ENCODE results near the gene GPNMB. TPM values are rescaled to one million over a fixed set of nuclear protein-coding genes. Genes with fewer than 3 reads are reported as not detected.
A peak's percentile ranks its signal among the peaks of the same experiment; 100 is the strongest.

GPNMB gene
- total and polyA plus RNA-seq, 2 of the 4 experiments (the other 2 are of a cell fraction), result under 0.01 to 0.14 TPM

- intact Hi-C loops (cut with micrococcal nuclease), result no loop called here
- Histone ChIP-seq H3K9me1 (ENCODE audit: insufficient read depth, low read length) (peaks cover 13% of the 10 kb centered on the region), H2AFZ (replicated peaks; ENCODE audit: low read length, poor library complexity) (peak overlapping the region; percentile 92), H3K18ac (ENCODE audit: low read depth, low read length) (peak overlapping the region; percentile 7; the same call in 1 of the 2 replicates), H3K4me2 (ENCODE audit: low read depth, low read length) (peak overlapping the region; percentile 99), H3K27ac (ENCODE audit: insufficient read depth, low read length) (peak overlapping the region; percentile 85), H3K36me3 (ENCODE audit: control insufficient read depth, insufficient read depth, low read length) (no peaks in the 10 kb centered on the region), H3K4ac (ENCODE audit: low read depth, low read length) (peak overlapping the region; percentile 86), H2AK9ac (replicated peaks; ENCODE audit: low read depth, low read length, poor library complexity) (peak overlapping the region; percentile 95), H3K9ac (ENCODE audit: low read depth, low read length) (peak overlapping the region; percentile 92), H3K27me3 (ENCODE audit: control insufficient read depth, insufficient read depth, low read length) (no peaks in the 10 kb centered on the region), H2AK5ac (ENCODE audit: low read depth, low read length) (peak overlapping the region; percentile 71), H4K20me1 (ENCODE audit: insufficient read depth, low read length) (peaks cover 7% of the 10 kb centered on the region; the same call in 1 of the 2 replicates), H2BK120ac (ENCODE audit: low read depth, low read length) (peak overlapping the region; percentile 45; the same call in 1 of the 2 replicates), H2BK20ac (ENCODE audit: low read depth, low read length) (no peak overlapping the region), H3K79me1 (ENCODE audit: low read depth in 1 of 2, low read length in 2 of 2) (peaks cover 8 to 37% of the 10 kb centered on the region in 2 experiments; a peak in 3 of 4 replicates), H3K4me3 (ENCODE audit: insufficient read depth, low read depth, low read length) (peak overlapping the region; percentile 85), H3K56ac (ENCODE audit: extremely low read depth, insufficient read depth, low read length) (peak overlapping the region; percentile 60; the same call in 1 of the 2 replicates), H3K4me1 (ENCODE audit: control insufficient read depth, insufficient read depth, low read length) (peaks cover 5% of the 10 kb centered on the region), H3K14ac (replicated peaks; ENCODE audit: low read depth, low read length) (peak overlapping the region; percentile 77), H2BK5ac (ENCODE audit: low read depth, low read length, poor library complexity, severe bottlenecking) (peak overlapping the region; percentile 68), H4K91ac (ENCODE audit: insufficient read depth, low read depth, low read length) (peak overlapping the region; percentile 53), H4K5ac (ENCODE audit: low read depth, low read length) (peak overlapping the region; percentile 33), H2BK15ac (ENCODE audit: low read depth, low read length) (no peak overlapping the region), H4K8ac (ENCODE audit: low read depth in 2 of 2, low read length in 2 of 2) (peak overlapping the region in 1 of 2 experiments; percentile 74; a peak in 3 of 4 replicates), H3K9me3 (ENCODE audit: control insufficient read depth, insufficient read depth, low read length) (no peaks in the 10 kb centered on the region), H3K23ac (ENCODE audit: low read depth, low read length) (peak overlapping the region; percentile 89)
- WGBS, 2 experiments (ENCODE audit: extremely low coverage in 2 of 2, insufficient read length in 1 of 2), result 10% methylated on average over 3 of the region's 12 CpGs; no CpG with 5 or more reads in 1 of the 2 experiments
- CTCF ChIA-PET, result no interaction called here
- ATAC-seq (ENCODE audit: low read depth) (peak; percentile 8), DNase-seq (peak; percentile 35)
- in situ Hi-C loops (cut with MboI; ENCODE audit: low sequenced_read_pairs), result no loop called here
- no TSS peak for BruUV-seq (replicated peaks)
- TF ChIP-seq MXI1 (IDR thresholded peaks at IDR 0.05; ENCODE audit: borderline replicate concordance, low read depth, low read length) (no peak), FOS (IDR thresholded peaks at IDR 0.05; ENCODE audit: low read depth, low read length) (no peak), NFE2L2 (IDR thresholded peaks at IDR 0.05; ENCODE audit: low read depth, low read length) (no peak), RFX5 (IDR thresholded peaks at IDR 0.05; ENCODE audit: low read depth, low read length) (no peak), SMC3 (IDR thresholded peaks at IDR 0.05; ENCODE audit: low read depth, low read length) (no peak)
- TF ChIP-seq, protein P1, sequence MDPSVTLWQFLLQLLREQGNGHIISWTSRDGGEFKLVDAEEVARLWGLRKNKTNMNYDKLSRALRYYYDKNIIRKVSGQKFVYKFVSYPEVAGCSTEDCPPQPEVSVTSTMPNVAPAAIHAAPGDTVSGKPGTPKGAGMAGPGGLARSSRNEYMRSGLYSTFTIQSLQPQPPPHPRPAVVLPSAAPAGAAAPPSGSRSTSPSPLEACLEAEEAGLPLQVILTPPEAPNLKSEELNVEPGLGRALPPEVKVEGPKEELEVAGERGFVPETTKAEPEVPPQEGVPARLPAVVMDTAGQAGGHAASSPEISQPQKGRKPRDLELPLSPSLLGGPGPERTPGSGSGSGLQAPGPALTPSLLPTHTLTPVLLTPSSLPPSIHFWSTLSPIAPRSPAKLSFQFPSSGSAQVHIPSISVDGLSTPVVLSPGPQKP (IDR thresholded peaks at IDR 0.05; ENCODE audit: borderline replicate concordance, low read depth, low read length), result no peak
- POLR2A ChIA-PET (ENCODE audit: unreplicated experiment), result interaction anchor here (0.5 to 0.8 kb wide), 3 partner anchors 154 to 167 kb away, joined by 4 to 5 read pairs (median 4); no protein-coding TSS in a partner anchor
- dilution Hi-C loops (cut with HindIII; ENCODE audit: low sequenced_read_pairs, unreplicated experiment), result no loop called here
Measured at GRCh38 chr7:23299770-23300300, 53.3 kb downstream of the GPNMB start.
